WERI-Rb-1 (cell line): ENCODE measurements around the gene STAMBP.

Experiments used
- DNase-seq: peaks from one replicate; pipeline ENCODE4 v3.0.0-alpha.2; 2020
- H3K27ac ChIP-seq: fragments of 250-450 bp; sonication (Bioruptor Pico); 2 replicates; pipeline ENCODE4 v1.5.1; 2020; ENCODE audit warnings: mild to moderate bottlenecking, moderate library complexity
- H3K27me3 ChIP-seq: fragments of 250-450 bp; sonication (Bioruptor Pico); 2 replicates; pipeline ENCODE4 v1.5.1; 2021; ENCODE audit warnings: mild to moderate bottlenecking, low read depth, moderate library complexity; ENCODE audit not compliant: insufficient read depth, severe bottlenecking
- H3K36me3 ChIP-seq: fragments of 250-450 bp; sonication (Bioruptor Pico); 2 replicates; pipeline ENCODE4 v1.5.1; 2020; ENCODE audit warnings: mild to moderate bottlenecking, moderate library complexity
- H3K4me3 ChIP-seq: 2 replicates; pipeline ENCODE4 v1.5.1; 2011; ENCODE audit warnings: low read depth, mild to moderate bottlenecking, control low read depth, low read length
- H3K9me3 ChIP-seq: fragments of 250-450 bp; sonication (Bioruptor Pico); 2 replicates; pipeline ENCODE4 v1.5.1; 2021; ENCODE audit warnings: mild to moderate bottlenecking, moderate library complexity; ENCODE audit not compliant: severe bottlenecking
- CTCF ChIP-seq: IDR thresholded peaks from 2 replicates; pipeline ENCODE4 v1.5.1; 2011; ENCODE audit warnings: low read depth, mild to moderate bottlenecking, control low read depth, inconsistent platforms, low read length

The STAMBP gene

DNA sequence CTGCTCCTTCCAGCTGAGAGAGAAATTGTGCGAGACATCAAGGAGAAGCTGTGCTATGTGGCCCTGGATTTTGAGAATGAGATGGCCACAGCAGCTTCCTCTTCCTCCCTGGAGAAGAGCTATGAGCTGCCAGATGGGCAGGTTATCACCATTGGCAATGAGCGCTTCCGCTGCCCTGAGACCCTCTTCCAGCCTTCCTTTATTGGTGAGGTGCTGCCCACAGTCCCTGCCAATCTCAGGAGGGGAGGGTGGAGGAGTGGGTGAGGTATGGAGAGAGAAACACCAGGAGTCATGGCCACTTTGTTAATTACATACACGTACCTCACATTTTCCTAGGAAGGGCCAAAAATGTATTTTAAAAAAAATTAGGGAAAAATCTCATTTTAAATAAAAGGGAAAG, 85.9 kb downstream of the STAMBP start:
- H3K36me3 ChIP-seq = no peaks in the 10 kb centered on the region
- no peak for TF ChIP-seq CTCF
- H3K9me3 ChIP-seq = no peaks in the 10 kb centered on the region
- H3K27ac ChIP-seq = no peak overlapping the region
- no peak overlapping the region for H3K4me3 ChIP-seq
- H3K27me3 ChIP-seq = no peaks in the 10 kb centered on the region
- DNase-seq = no peak

- Histone ChIP-seq H3K36me3 (no peaks in the 10 kb centered on the region), H3K27me3 (no peaks in the 10 kb centered on the region), H3K27ac (no peak overlapping the region), H3K9me3 (no peaks in the 10 kb centered on the region), H3K4me3 (no peak overlapping the region)
- no peak for DNase-seq
- TF ChIP-seq CTCF = no peak
Observed at GRCh38 chr2:73915437-73915993, 86.8 kb downstream of the STAMBP start.

DNA sequence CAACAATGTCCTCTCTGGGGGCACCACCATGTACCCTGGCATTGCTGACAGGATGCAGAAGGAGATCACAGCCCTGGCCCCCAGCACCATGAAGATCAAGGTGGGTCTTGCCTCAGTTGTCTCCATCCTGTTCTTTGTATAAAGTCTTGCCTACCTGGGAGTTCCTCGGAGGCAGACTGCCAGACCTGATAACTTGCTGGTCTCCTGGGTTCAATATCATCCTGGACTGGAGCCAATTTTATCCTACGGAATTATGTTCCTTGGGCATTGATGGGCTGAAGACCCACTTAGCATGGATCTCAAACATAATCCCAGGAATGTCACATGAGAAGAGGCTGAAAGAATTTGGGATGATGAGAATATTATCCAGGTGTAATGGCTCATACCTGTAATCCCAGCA, 87.9 kb downstream of the STAMBP start:
- no peak overlapping the region for H3K27ac ChIP-seq
- no peaks in the 10 kb centered on the region for H3K27me3 ChIP-seq
- no peaks in the 10 kb centered on the region for H3K36me3 ChIP-seq
- H3K4me3 ChIP-seq = no peak overlapping the region
- no peak for DNase-seq
- H3K9me3 ChIP-seq = no peaks in the 10 kb centered on the region
- no peak for TF ChIP-seq CTCF

DNA sequence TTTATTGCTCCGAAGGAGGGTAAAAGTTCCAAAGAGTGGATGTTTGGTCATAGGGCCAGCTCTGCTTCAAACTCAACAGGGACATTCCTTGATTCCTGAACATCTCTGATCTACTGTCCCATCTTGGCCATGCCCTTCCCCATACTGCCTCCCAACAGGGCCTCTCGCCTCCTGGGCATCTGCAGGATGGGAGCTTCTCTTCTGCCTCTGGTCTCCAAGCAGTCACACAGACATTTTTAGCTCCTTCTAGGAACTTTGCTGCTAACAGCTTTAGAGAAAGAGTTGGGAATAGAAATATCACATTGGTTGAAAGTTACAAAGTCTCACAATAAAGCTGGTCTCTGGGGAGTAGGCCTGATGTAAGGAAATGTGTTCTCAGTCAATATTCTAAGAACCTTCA, 88.5 kb downstream of the STAMBP start:
- Histone ChIP-seq H3K4me3 (no peak overlapping the region), H3K9me3 (no peaks in the 10 kb centered on the region), H3K27ac (no peak overlapping the region), H3K27me3 (no peaks in the 10 kb centered on the region), H3K36me3 (no peaks in the 10 kb centered on the region)
- no peak for DNase-seq
- no peak for TF ChIP-seq CTCF

DNA sequence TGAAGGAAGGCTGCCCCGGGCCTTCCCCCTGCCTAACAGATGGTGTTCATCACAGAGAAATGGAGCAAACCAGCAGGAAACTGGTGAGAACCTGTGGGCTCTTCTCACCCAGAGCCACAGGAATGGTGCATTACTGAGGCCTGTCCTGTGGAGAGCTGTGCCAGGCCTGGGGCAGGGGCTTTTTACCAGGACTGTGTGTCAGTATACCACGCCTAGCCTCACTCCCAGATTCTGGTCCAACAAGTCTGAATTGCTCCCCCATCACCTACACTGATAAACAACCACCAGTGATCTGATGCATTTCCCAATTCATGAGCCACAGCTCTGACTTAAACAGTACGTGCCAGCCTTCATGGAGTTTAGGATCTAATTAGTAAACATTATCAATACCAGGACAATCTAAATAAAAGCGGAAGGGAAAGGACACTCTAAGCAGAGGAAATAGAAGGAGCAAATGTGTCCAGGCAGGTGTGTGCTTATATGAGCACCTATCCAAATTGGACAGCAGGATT, 89.0 kb downstream of the STAMBP start:
- no peak for DNase-seq
- no peaks in the 10 kb centered on the region for H3K36me3 ChIP-seq
- TF ChIP-seq CTCF = no peak
- H3K9me3 ChIP-seq = no peaks in the 10 kb centered on the region
- H3K27me3 ChIP-seq = no peaks in the 10 kb centered on the region
- no peak overlapping the region for H3K4me3 ChIP-seq
- H3K27ac ChIP-seq = no peak overlapping the region

GRCh38 chr2:73918856-73919255, 90.1 kb downstream of the STAMBP start:
- Histone ChIP-seq H3K9me3 (no peaks in the 10 kb centered on the region), H3K4me3 (no peak overlapping the region), H3K36me3 (no peaks in the 10 kb centered on the region), H3K27ac (no peak overlapping the region), H3K27me3 (no peaks in the 10 kb centered on the region)
- DNase-seq = no peak
- no peak for TF ChIP-seq CTCF
